ENCODE data around the gene SV2A.
A peak's percentile ranks its signal among the peaks of the same experiment; 100 is the strongest.
"Not testable (repeated sequence)": the region's sequence is repeated elsewhere in the genome, so short reads cannot be mapped to it uniquely, and the experiment has no call there.

The SV2A gene

DNA sequence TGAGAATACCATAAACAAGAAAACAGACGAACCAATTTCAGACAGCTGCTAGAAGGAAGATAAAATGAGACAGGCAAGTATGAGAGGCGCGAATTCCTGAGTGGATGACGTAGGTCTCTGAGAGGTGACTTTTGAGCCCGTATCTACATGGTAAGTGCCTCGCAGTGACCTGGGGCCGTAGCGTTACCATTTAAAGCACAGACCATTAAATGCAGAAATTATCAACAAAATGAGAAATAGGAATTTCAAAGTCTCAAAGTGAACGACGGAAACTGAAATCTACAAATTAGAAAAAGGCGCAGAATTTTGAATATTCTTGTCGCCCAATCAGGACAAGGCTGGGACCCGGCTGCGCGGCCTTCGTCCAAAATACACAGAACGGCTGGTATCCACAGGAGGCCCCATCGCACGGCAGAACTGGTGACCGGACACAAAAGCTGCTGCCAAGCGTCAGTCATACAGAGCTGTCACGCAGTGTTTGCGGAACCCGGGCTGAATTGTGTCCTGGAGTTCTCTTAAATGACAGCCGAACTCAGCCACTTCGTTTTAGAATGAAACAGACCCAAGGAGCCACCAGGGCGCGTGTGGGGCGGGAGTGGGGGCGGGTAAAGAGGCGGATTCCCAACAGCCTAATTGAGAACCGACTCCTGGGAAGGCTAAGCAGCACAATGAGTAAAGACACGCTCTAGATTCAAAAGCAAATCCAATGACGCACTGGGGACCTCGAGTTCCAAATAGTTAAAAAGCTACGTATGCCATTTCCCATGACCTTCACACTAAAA lies 32.1 kb downstream of the SV2A start:
- DNase-seq: peak; percentile 93 to 95

DNA sequence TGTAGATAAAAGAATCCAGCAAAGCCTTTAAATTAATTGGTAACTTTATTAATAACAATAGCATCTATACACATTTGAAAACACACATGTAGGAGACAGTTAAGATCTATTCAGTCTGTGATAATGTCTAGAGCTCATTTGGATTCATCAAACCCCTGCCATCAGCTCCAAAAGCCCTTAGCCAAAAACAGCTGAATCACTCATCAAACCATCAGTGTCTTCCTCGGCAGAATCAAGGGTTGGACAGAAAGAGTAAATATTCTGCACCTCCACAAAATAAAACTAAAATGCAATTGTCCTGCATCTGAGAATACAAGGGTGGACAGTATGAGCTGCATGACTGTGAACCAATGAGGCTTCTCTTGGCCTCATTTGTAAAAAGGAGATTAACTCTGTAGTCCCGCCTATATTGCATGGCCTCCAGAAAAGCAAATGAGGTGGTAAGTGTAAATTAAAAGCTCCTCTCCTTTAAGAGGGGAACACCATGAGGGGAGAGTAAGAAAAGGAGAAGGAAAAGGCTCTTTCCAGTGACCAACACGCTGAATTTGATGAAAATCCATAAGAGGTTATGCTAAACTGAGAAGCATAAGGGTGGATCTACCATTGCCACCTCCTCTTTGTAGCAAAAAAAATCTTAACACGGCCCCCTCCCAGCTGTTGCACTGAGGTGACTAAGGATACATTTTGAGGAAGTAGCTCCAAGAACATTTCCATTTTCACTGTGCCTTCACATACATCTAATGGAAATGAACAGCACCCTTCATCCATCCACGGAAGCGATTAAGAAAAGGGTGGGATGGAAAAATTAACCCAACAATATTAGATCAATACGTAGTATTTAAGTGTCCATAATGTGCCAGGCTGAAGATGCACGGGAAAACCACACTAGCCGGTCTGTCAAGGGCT lies 33.0 kb downstream of the SV2A start:
- peak; percentile 72 to 79 for DNase-seq

DNA sequence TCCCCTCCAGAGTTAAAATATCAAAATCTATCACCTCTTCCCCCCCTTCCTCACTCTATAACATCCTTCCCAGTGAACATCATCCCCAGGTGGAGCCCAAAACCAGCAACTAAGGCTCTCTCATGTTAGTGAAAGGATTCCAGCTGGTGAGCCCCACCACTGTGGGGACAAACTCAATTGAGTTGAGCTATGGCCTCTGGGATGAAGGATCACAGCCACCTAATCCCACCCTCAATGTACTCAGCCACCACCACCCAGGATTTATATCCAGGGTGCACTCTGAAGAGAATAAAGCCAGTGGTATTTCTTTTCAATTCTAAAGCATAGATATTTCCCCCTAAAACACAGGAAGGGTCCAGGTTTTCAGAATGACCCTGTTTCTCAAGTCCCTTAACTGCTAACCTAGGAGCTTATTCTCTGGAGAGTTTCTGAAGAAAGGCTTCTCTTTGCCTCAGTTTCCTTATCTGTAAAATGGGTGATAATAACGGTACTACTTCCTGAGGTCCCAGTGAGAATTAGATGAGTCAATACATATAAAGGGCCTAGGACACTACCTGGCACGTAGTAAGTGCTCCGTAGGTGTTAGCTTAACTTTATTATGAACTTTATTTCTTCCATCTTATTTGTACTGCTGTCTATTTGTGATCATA lies 33.9 kb downstream of the SV2A start:
- no peak for DNase-seq

- no peak for DNase-seq
Measured at GRCh38 chr1:149881876-149882275, 35.8 kb downstream of the SV2A start.

- no peak for DNase-seq
Measured at GRCh38 chr1:149879556-149879955, 38.1 kb downstream of the SV2A start.

- DNase-seq: no peak
Measured at GRCh38 chr1:149877211-149877946, 40.3 kb downstream of the SV2A start.

DNA sequence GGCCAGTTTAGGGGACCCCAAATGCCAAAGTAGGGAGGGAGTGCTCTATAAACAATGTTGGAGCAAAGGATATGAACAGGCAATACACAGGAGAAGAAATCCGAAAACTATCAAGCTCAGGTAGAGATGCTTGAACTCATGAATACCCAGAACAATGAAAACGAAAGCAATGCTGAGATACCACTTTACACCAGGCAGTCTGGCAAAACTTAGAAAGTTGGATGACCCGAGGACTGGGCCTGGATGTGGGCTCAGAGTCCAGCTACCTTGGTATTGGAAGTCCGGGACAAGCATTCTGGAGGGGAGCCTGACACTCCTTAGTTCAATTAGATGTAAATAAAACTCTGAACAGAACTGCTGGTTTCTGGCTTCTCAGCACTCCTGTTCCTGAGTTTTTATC lies 44.6 kb downstream of the SV2A start:
- not testable (repeated sequence) for DNase-seq

DNA sequence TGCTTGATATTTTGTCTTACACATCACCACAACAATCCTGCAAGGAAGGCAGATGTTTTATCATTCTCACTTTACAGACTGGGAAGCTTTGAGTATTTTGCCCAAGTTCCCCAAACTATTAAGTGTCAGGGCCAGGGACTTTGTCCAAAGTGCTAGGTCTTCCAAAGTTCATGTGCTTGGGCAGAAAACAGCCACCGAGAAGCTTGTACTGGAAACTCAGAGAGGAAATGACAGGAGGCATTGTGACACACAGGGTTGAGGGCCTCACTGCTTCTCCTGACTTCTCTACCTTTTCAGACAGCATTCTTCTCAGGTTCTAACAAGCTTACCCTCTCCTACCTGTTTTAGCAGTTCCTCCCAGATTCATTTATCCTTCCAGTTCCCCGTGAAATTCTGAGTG lies 50.8 kb downstream of the SV2A start:
- not testable (repeated sequence) for DNase-seq

GRCh38 chr1:149861497-149862054 lies 56.1 kb downstream of the SV2A start:
- not testable (repeated sequence) for DNase-seq

DNA sequence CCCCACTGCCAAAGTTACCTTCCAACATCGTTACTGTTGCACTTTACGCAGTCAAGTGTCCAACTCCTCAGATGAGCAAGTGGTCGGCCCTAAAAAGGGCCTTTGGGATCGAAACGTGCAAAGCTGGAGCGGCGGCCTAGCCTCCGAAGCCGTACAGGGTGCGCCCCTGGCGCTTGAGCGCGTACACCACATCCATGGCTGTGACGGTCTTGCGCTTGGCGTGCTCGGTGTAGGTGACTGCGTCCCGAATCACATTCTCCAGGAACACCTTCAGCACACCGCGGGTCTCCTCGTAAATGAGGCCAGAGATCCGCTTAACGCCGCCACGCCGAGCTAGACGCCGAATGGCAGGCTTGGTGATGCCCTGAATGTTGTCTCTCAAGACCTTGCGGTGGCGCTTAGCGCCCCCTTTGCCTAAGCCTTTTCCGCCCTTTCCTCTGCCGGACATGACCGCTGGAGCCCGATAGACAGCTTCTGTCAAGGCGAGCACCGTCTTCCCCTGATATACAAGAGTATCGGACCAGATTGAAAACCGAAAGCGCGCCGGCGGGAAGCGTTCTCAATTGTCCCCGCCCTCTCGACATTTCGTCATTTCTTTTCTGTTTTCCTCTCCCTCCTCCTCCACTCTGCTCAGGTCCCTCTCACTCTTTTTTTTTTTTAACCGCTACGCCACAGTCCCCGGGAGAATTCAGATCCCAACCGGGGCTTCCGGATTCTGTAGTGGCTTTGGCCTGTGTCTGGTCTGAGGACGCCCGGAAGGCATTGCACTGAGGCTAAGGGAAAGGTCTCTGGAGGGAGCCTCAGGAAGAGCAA lies 56.8 kb downstream of the SV2A start:
- not testable (repeated sequence) for DNase-seq

DNA sequence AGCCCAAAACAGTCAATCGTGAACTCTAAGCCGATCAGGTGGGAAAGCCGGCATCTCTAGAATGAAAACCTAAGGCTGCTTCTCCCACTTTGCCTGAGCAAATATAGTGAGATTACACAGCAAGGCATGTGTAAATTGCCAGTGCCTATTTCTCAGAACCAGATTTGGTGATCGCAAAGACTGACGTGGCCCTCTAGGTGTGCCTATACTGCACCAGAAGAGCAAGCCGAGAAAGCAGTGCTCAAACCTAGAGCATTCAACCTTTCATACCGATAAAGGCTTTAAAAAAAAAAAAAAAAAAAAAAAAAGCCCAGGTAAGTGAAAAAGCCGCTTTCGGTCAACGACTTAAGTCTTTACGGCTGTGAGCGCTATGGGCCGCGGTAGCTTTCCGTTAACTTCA lies 57.4 kb downstream of the SV2A start:
- not testable (repeated sequence) for DNase-seq
